H1 (cell line): ENCODE results near the gene APEH. TPM values are rescaled to one million over a fixed set of nuclear protein-coding genes. Genes with fewer than 3 reads are reported as not detected.

Experiments used
- CTCF ChIA-PET: fragments of 300-600 bp; sonication (Branson Sonifier 250); formaldehyde crosslinking; loops from one replicate; lab custom pipeline; 2021; ENCODE audit not compliant: partially characterized antibody; lab: Charles Lee
- POLR2A ChIA-PET: fragments of 300-600 bp; sonication (Branson Sonifier 250); formaldehyde crosslinking; loops from one replicate; lab custom pipeline; 2021; ENCODE audit warnings: inconsistent platforms; ENCODE audit not compliant: partially characterized antibody; lab: Charles Lee
- DNase-seq, 2 experiments: peaks; one replicate each; pipeline versions ENCODE4 v3.0.0 to v3.0.0-alpha.2; 2010 to 2022; ENCODE audit warnings: low spot score in 2 of 2, low read depth in 1 of 2, mixed read lengths in 1 of 2
- FAIRE-seq: peaks from 2 replicates; lab custom pipeline; 2011; peaks lifted over from hg19 to GRCh38; lab: Jason Lieb, UNC
- H2AFZ ChIP-seq: 2 replicates; pipeline ENCODE4 v1.8.1; 2012; ENCODE audit warnings: low read length, inconsistent platforms
- H2AK5ac ChIP-seq: 2 replicates; pipeline ENCODE4 v1.6.1; 2013; ENCODE audit warnings: low read depth, low read length
- H2BK120ac ChIP-seq: replicated peaks from 2 replicates; pipeline ENCODE3; 2013; ENCODE audit warnings: low read depth, low read length, inconsistent platforms
- H2BK12ac ChIP-seq: 2 replicates; pipeline ENCODE4 v1.6.1; 2013; ENCODE audit warnings: low read depth, low read length
- H2BK15ac ChIP-seq: 2 replicates; pipeline ENCODE4 v1.6.1; 2013; ENCODE audit warnings: low read length
- H2BK20ac ChIP-seq: 2 replicates; pipeline ENCODE4 v1.6.1; 2013; ENCODE audit warnings: low read length
- H2BK5ac ChIP-seq: 2 replicates; pipeline ENCODE4 v1.6.1; 2013; ENCODE audit warnings: low read depth, low read length
- H3K14ac ChIP-seq: 2 replicates; pipeline ENCODE4 v1.6.1; 2013; ENCODE audit warnings: inconsistent platforms; ENCODE audit not compliant: insufficient read length
- H3K18ac ChIP-seq: 2 replicates; pipeline ENCODE4 v1.6.1; 2013; ENCODE audit warnings: low read length; ENCODE audit errors: extremely low read depth
- H3K23ac ChIP-seq: 2 replicates; pipeline ENCODE4 v1.6.1; 2013; ENCODE audit warnings: inconsistent platforms; ENCODE audit not compliant: insufficient read length
- H3K23me2 ChIP-seq: 2 replicates; pipeline ENCODE4 v1.6.1; 2013; ENCODE audit warnings: low read depth, low read length
- H3K27ac ChIP-seq: 2 replicates; pipeline ENCODE4 v1.6.1; 2011; ENCODE audit warnings: low read depth, low read length, inconsistent platforms
- H3K27me3 ChIP-seq, 4 experiments: replicated peaks in 1 of 4; 1 replicate in 1 of 4; 2 replicates in 3 of 4; pipeline versions ENCODE4 v1.6.1 to v1.8.1; 2011 to 2013; ENCODE audit warnings: low read length in 3 of 4, mild to moderate bottlenecking in 3 of 4, inconsistent platforms in 2 of 4, mixed read lengths in 2 of 4, moderate library complexity in 1 of 4; ENCODE audit not compliant: control insufficient read depth in 3 of 4, insufficient read depth in 3 of 4; ENCODE audit errors: extremely low read depth in 1 of 4
- H3K36me3 ChIP-seq, 4 experiments: 2 replicates each; pipeline versions ENCODE4 v1.6.1 to v1.8.1; 2011 to 2013; ENCODE audit warnings: mild to moderate bottlenecking in 4 of 4, low read length in 3 of 4, moderate library complexity in 2 of 4, control low read depth in 1 of 4, inconsistent platforms in 1 of 4; ENCODE audit not compliant: insufficient read depth in 4 of 4, control insufficient read depth in 2 of 4
- H3K4ac ChIP-seq: replicated peaks from 2 replicates; pipeline ENCODE3; 2013; ENCODE audit warnings: low read length, low read depth, mixed read lengths, inconsistent platforms; ENCODE audit not compliant: insufficient read length
- H3K4me1 ChIP-seq, 4 experiments: replicated peaks in 1 of 4; 1 replicate in 1 of 4; 2 replicates in 3 of 4; pipeline versions ENCODE4 v1.6.1 to v1.8.1; 2011 to 2013; ENCODE audit warnings: low read length in 3 of 4, inconsistent platforms in 2 of 4, mixed read lengths in 1 of 4; ENCODE audit not compliant: insufficient read depth in 4 of 4, control insufficient read depth in 3 of 4
- H3K4me2 ChIP-seq, 2 experiments: 2 replicates each; pipeline versions ENCODE4 v1.6.1 to v1.8.1; 2011 to 2013; ENCODE audit warnings: low read depth in 2 of 2, low read length in 2 of 2, control low read depth in 1 of 2, inconsistent platforms in 1 of 2, mild to moderate bottlenecking in 1 of 2; ENCODE audit not compliant: insufficient read depth in 1 of 2
- H3K4me3 ChIP-seq, 4 experiments: fragments of 200-600, 300-600 bp in 1 of 4; sonication (generic), shearing (Covaris generic), sonication (Bioruptor Twin) in 1 of 4; 2 replicates each; pipeline versions ENCODE4 v1.5.1 to v1.8.1; 2011 to 2016; ENCODE audit warnings: low read length in 4 of 4, low read depth in 3 of 4, control low read depth in 2 of 4, inconsistent platforms in 2 of 4, mild to moderate bottlenecking in 2 of 4, mixed read lengths in 1 of 4, moderate library complexity in 1 of 4; ENCODE audit not compliant: insufficient read depth in 2 of 4; ENCODE audit errors: extremely low read depth in 1 of 4
- H3K56ac ChIP-seq: replicated peaks from 2 replicates; pipeline ENCODE3; 2013; ENCODE audit warnings: low read depth, mild to moderate bottlenecking, mixed read lengths, low read length, inconsistent platforms; ENCODE audit not compliant: insufficient read length
- H3K79me1 ChIP-seq: 2 replicates; pipeline ENCODE4 v1.6.1; 2013; ENCODE audit warnings: low read depth, low read length, control low read depth
- H3K79me2 ChIP-seq, 2 experiments: 2 replicates each; pipeline versions ENCODE4 v1.6.1 to v1.8.1; 2012 to 2013; ENCODE audit warnings: low read length in 2 of 2, mild to moderate bottlenecking in 2 of 2, inconsistent platforms in 1 of 2; ENCODE audit not compliant: insufficient read depth in 2 of 2, control insufficient read depth in 1 of 2
- H3K9ac ChIP-seq, 4 experiments: replicated peaks in 1 of 4; 1 replicate in 1 of 4; 2 replicates in 3 of 4; pipeline versions ENCODE4 v1.6.1 to v1.8.1; 2011 to 2013; ENCODE audit warnings: low read depth in 3 of 4, low read length in 3 of 4, control low read depth in 2 of 4, mild to moderate bottlenecking in 2 of 4, moderate library complexity in 2 of 4, inconsistent platforms in 1 of 4; ENCODE audit errors: extremely low read depth in 1 of 4
- H3K9me3 ChIP-seq, 2 experiments: 2 replicates each; pipeline versions ENCODE4 v1.6.1 to v1.8.1; 2012 to 2013; ENCODE audit warnings: mild to moderate bottlenecking in 2 of 2, moderate library complexity in 2 of 2, control low read depth in 1 of 2, inconsistent platforms in 1 of 2, low read depth in 1 of 2, low read length in 1 of 2, mixed read lengths in 1 of 2; ENCODE audit not compliant: insufficient read depth in 2 of 2
- H4K20me1 ChIP-seq, 2 experiments: replicated peaks in 1 of 2; 2 replicates each; pipeline versions ENCODE3 to v1.8.1; 2011 to 2013; ENCODE audit warnings: inconsistent platforms in 2 of 2, low read length in 2 of 2, mild to moderate bottlenecking in 1 of 2; ENCODE audit not compliant: insufficient read depth in 2 of 2, control insufficient read depth in 1 of 2
- H4K5ac ChIP-seq: 2 replicates; pipeline ENCODE4 v1.6.1; 2013; ENCODE audit warnings: low read length, low read depth, mixed read lengths, inconsistent platforms; ENCODE audit not compliant: insufficient read length
- H4K8ac ChIP-seq: 2 replicates; pipeline ENCODE4 v1.8.0; 2013; ENCODE audit warnings: mild to moderate bottlenecking, moderate library complexity, low read length, inconsistent platforms; ENCODE audit not compliant: insufficient read depth; ENCODE audit errors: extremely low read depth
- H4K91ac ChIP-seq: replicated peaks from 2 replicates; pipeline ENCODE3; 2013; ENCODE audit warnings: low read length, mixed read lengths, inconsistent platforms; ENCODE audit not compliant: insufficient read length
- ASH2L ChIP-seq: fragments of 200-600, 300-600 bp; sonication (generic); IDR thresholded peaks from one replicate; pipeline ENCODE4 v1.7.1; 2017; ENCODE audit warnings: low read length
- BACH1 ChIP-seq: IDR thresholded peaks from 2 replicates; pipeline ENCODE4 v1.6.1; 2012; ENCODE audit warnings: low read length, improper control_type of control experiment
- CBX5 ChIP-seq: fragments of 300-800, 300-1000 bp; sonication (generic); IDR thresholded peaks from 2 replicates; pipeline ENCODE4 v1.7.1; 2016; ENCODE audit warnings: antibody characterized with exemption, low read length, low read depth
- CBX8 ChIP-seq: fragments of 300-800, 300-1000 bp; sonication (generic); IDR thresholded peaks from 2 replicates; pipeline ENCODE4 v1.7.1; 2016; ENCODE audit warnings: low read depth, low read length, borderline replicate concordance
- CEBPB ChIP-seq: IDR thresholded peaks from 2 replicates; pipeline ENCODE4 v1.6.1; 2012; ENCODE audit warnings: low read depth, low read length
- CHD1 ChIP-seq: IDR thresholded peaks from 2 replicates; pipeline ENCODE4 v1.6.1; 2012; ENCODE audit warnings: low read depth, low read length, improper control_type of control experiment
- CHD2 ChIP-seq: IDR thresholded peaks from 2 replicates; pipeline ENCODE4 v1.6.1; 2012; ENCODE audit warnings: low read length, improper control_type of control experiment
- CREB1 ChIP-seq: IDR thresholded peaks from 2 replicates; pipeline ENCODE4 v1.6.1; 2012; ENCODE audit warnings: inconsistent platforms
- EGR1 ChIP-seq: IDR thresholded peaks from 2 replicates; pipeline ENCODE4 v1.6.1; 2011; ENCODE audit warnings: low read depth, low read length, borderline replicate concordance
- GTF2F1 ChIP-seq: IDR thresholded peaks from 2 replicates; pipeline ENCODE4 v1.6.1; 2012; ENCODE audit warnings: low read depth, low read length, improper control_type of control experiment, borderline replicate concordance
- PHF8 ChIP-seq: fragments of 200-600 bp; sonication (generic); conservative IDR thresholded peaks from 2 replicates; pipeline ENCODE4 v1.7.1; 2012; ENCODE audit warnings: low read depth, mild to moderate bottlenecking, inconsistent platforms, low read length, moderate library complexity
- RBBP5 ChIP-seq: IDR thresholded peaks from 2 replicates; pipeline ENCODE4 v1.7.1; 2012; ENCODE audit warnings: low read depth, mild to moderate bottlenecking, inconsistent platforms, low read length, moderate library complexity, borderline replicate concordance
- SAP30 ChIP-seq: fragments of 300-600 bp; sonication (generic); IDR thresholded peaks from 2 replicates; pipeline ENCODE4 v1.7.1; 2012; ENCODE audit warnings: low read length, moderate library complexity, mild to moderate bottlenecking, inconsistent platforms; ENCODE audit not compliant: insufficient read depth, insufficient replicate concordance
- SRF ChIP-seq: IDR thresholded peaks from 2 replicates; pipeline ENCODE4 v1.6.1; 2011; ENCODE audit warnings: mild to moderate bottlenecking, low read depth, low read length, moderate library complexity
- TCF12 ChIP-seq: IDR thresholded peaks from 2 replicates; pipeline ENCODE4 v1.6.1; 2011; ENCODE audit warnings: low read depth, mild to moderate bottlenecking, low read length
- WGBS, 2 experiments: shearing (Covaris generic) in 1 of 2; methylation state at CpG; one replicate each; pipeline versions ENCODE4 v1.1.6 to v1.1.7; 2013 to 2015; ENCODE audit warnings: low lambda C conversion rate in 2 of 2, mixed read lengths in 2 of 2, inconsistent platforms in 1 of 2, low coverage in 1 of 2, missing lambda C conversion rate in 1 of 2; ENCODE audit not compliant: insufficient replicate concordance in 2 of 2, insufficient coverage in 1 of 2, insufficient read length in 1 of 2; ENCODE audit errors: extremely low coverage in 1 of 2, missing lambda C conversion rate in 1 of 2; 5-methylcytosine and 5-hydroxymethylcytosine counted together
- polyA plus RNA-seq, 7 experiments: library from polyadenylated mRNA; depleted of rRNA in 3 of 7; stranded (reverse) in 5 of 7; unstranded in 2 of 7; fragments of >200 nt in 5 of 7; fragments of 200-250 nt in 2 of 7; gene quantifications; 1 replicate in 5 of 7; 2 replicates in 1 of 7; 4 replicates in 1 of 7; pipeline versions ENCODE4 v1.2.1 to v1.2.3, GENCODE V29; 2011 to 2013; ENCODE audit warnings: missing spikeins in 2 of 7, mixed read lengths in 2 of 7
- total RNA-seq: library from RNA; stranded (reverse); fragmentation: NEBNext Ultra II Directional; extraction: Animal tissue kit (Norgen Biotek cat#: 25700); gene quantifications from 2 replicates; pipeline ENCODE4 v1.2.1, GENCODE V29; 2021

Gene APEH
- total and polyA plus RNA-seq, 2 of the 8 experiments (the other 6 are each of a cell fraction or from before 2014, with no cell fraction given) = 222 to 260 TPM

DNA sequence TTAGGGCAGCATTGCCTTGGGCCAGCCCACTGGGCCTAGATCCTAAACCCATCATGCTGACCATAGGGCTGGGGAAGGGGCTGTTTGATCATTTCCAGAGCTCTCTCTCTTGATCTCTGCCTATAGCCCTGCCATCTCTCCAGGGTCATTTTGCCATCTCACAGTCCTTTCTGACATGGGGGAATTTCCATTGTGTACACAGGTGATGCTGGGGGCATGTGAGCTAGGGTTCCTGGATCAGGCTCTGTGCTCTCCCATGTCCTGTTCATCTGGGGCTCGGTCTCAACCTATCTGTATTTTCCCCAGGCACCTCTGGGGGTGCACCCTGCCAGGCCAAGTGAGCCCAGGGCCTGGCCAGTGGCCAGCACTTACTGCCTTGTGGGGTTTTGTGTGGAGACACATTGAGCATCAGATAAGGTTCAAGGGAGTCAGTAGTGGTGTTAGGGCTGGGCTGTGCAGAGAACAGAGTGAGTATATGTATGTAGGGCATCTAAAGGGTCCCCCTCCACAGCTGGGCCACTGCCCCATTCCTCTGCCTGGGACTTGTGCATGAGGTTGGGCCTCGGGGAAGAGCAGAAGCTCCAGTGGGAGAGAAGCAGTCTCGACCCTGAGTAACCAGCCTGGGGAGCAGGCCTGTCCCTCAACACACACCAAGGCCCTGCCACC is 25.7 kb upstream of the APEH start:
- Histone ChIP-seq H2AFZ (no peak overlapping the region), H3K36me3 (no peaks in the 10 kb centered on the region; a peak in 1 of 8 replicates), H3K4me2 (no peak overlapping the region), H3K9ac (no peak overlapping the region), H3K14ac (no peak overlapping the region), H2BK5ac (no peak overlapping the region), H2AK5ac (no peak overlapping the region), H3K27me3 (no peaks in the 10 kb centered on the region), H3K79me1 (no peaks in the 10 kb centered on the region), H3K4me1 (no peaks in the 10 kb centered on the region; a peak in 1 of 7 replicates), H2BK12ac (no peak overlapping the region), H3K4me3 (no peak overlapping the region), H3K27ac (no peak overlapping the region), H3K56ac (no peak overlapping the region), H2BK20ac (no peak overlapping the region), H2BK15ac (no peak overlapping the region), H4K8ac (no peak overlapping the region), H3K18ac (no peak overlapping the region), H3K4ac (no peak overlapping the region), H3K79me2 (no peaks in the 10 kb centered on the region), H3K9me3 (no peaks in the 10 kb centered on the region), H3K23ac (no peak overlapping the region), H4K20me1 (no peaks in the 10 kb centered on the region), H4K91ac (no peak overlapping the region), H2BK120ac (no peak overlapping the region), H3K23me2 (no peaks in the 10 kb centered on the region), H4K5ac (no peak overlapping the region)
- WGBS, 2 experiments = 89% methylated on average over 3 of the region's 3 CpGs; no CpG with 5 or more reads in 1 of the 2 experiments
- DNase-seq (no peak), FAIRE-seq (no peak)
- ChIA-PET POLR2A (interaction anchor here (0.7 kb wide), 1 partner anchor 32 kb away, joined by 3 read pairs; no protein-coding TSS in a partner anchor), CTCF (interaction anchor here (0.9 to 1.9 kb wide), 4 partner anchors 12 to 37 kb away, joined by 3 to 7 read pairs (median 4); no protein-coding TSS in a partner anchor)
- no peak for TF ChIP-seq EGR1
- TF ChIP-seq CHD1 = no peak
- TF ChIP-seq ASH2L = no peak
- TF ChIP-seq RBBP5 = no peak
- no peak for TF ChIP-seq SRF
- TF ChIP-seq GTF2F1 = no peak
- no peak for TF ChIP-seq SAP30
- TF ChIP-seq CBX5 = no peak
- no peak for TF ChIP-seq CBX8
- no peak for TF ChIP-seq BACH1
- no peak for TF ChIP-seq PHF8
- TF ChIP-seq CEBPB = no peak
- TF ChIP-seq TCF12 = no peak
- no peak for TF ChIP-seq CREB1
- TF ChIP-seq CHD2 = no peak
